NCI-H82 treated with DMSO at 0.1 percent for 48 hours (cell line): Measurements from ENCODE around the gene EYS.
"Not testable (repeated sequence)": the region's sequence is repeated elsewhere in the genome, so short reads cannot be mapped to it uniquely, and the experiment has no call there.

Experiments used
- DNase-seq: peaks from one replicate; lab custom pipeline; 2025; ENCODE audit not compliant: unreplicated experiment; lab: John Stamatoyannopoulos, UW

The EYS gene

GRCh38 chr6:63807056-63807455, 1900.0 kb downstream of the EYS start:
- no peak for DNase-seq

- no peak for DNase-seq
Measured at GRCh38 chr6:63806573-63806913, 1900.5 kb downstream of the EYS start.

- peak; percentile 18 for DNase-seq
Measured at GRCh38 chr6:63805808-63806572, 1901.0 kb downstream of the EYS start.

GRCh38 chr6:63805345-63805744, 1901.7 kb downstream of the EYS start:
- DNase-seq, result no peak

- DNase-seq, result peak; percentile 48
Measured at GRCh38 chr6:63804381-63804956, 1902.6 kb downstream of the EYS start.

- no peak for DNase-seq
Measured at GRCh38 chr6:63803371-63803770, 1903.7 kb downstream of the EYS start.

- DNase-seq, result no peak
Measured at GRCh38 chr6:63802606-63803206, 1904.3 kb downstream of the EYS start.

- DNase-seq, result not testable (repeated sequence)
Measured at GRCh38 chr6:63800386-63800785, 1906.6 kb downstream of the EYS start.

- DNase-seq, result no peak
Measured at GRCh38 chr6:63799813-63800212, 1907.2 kb downstream of the EYS start.

- no peak for DNase-seq
Measured at GRCh38 chr6:63799313-63799712, 1907.7 kb downstream of the EYS start.

- no peak for DNase-seq
Measured at GRCh38 chr6:63798378-63798777, 1908.6 kb downstream of the EYS start.

GRCh38 chr6:63797721-63798120, 1909.3 kb downstream of the EYS start:
- DNase-seq, result no peak

- no peak for DNase-seq
Measured at GRCh38 chr6:63795826-63796225, 1911.2 kb downstream of the EYS start.

- no peak for DNase-seq
Measured at GRCh38 chr6:63795006-63795405, 1912.0 kb downstream of the EYS start.

GRCh38 chr6:63793465-63794137, 1913.4 kb downstream of the EYS start:
- no peak for DNase-seq

GRCh38 chr6:63792736-63793464, 1914.1 kb downstream of the EYS start:
- DNase-seq, result no peak

GRCh38 chr6:63790334-63790733, 1916.7 kb downstream of the EYS start:
- no peak for DNase-seq

- no peak for DNase-seq
Measured at GRCh38 chr6:63789699-63790098, 1917.3 kb downstream of the EYS start.

- no peak for DNase-seq
Measured at GRCh38 chr6:63788569-63788968, 1918.5 kb downstream of the EYS start.

- DNase-seq, result no peak
Measured at GRCh38 chr6:63787021-63787420, 1920.0 kb downstream of the EYS start.

- no peak for DNase-seq
Measured at GRCh38 chr6:63785006-63785405, 1922.0 kb downstream of the EYS start.
